Activated CD4-positive, alpha-beta memory T cell treated with anti-CD3 and anti-CD28 coated beads, Interleukin-2, amount 10 ng/mL, durations not matched to agents 7 days and 5 days (primary cell): ENCODE measurements around the gene JOSD1. TPM values are rescaled to one million over a fixed set of nuclear protein-coding genes. Genes with fewer than 3 reads are reported as not detected.

ENCODE experiments used
- total RNA-seq, 2 experiments: library from RNA; stranded (reverse); gene quantifications; one replicate each; pipeline ENCODE4 v1.2.3, GENCODE V29; 2021

The JOSD1 gene
- total RNA-seq, 2 experiments from 2014 or later = 109 to 111 TPM

Other genes with a start within 250 kb of the JOSD1 start
- not detected for gene KCNJ4, start 245.7 kb downstream of the JOSD1 start, total RNA-seq
- gene KDELR3, start 232.8 kb downstream of the JOSD1 start, total RNA-seq = under 1 TPM; 0.75 to 0.88 TPM
- gene DDX17, start 194.6 kb downstream of the JOSD1 start, total RNA-seq = 100 to 1,000 TPM; 511 to 521 TPM
- gene DMC1, start 130.8 kb downstream of the JOSD1 start, total RNA-seq = 10 to 100 TPM; 12.5 to 12.6 TPM
- gene FAM227A, start 44.6 kb downstream of the JOSD1 start, total RNA-seq = under 1 TPM; 0.10 to 0.45 TPM
- 10 to 100 TPM in 1 of 2 experiments, 1 to 10 TPM in 1; 9.5 to 11.0 TPM for gene CBY1, start 44.3 kb downstream of the JOSD1 start, total RNA-seq
- 10 to 100 TPM; 60.4 to 63.0 TPM for gene TOMM22, start 19.0 kb downstream of the JOSD1 start, total RNA-seq
- 100 to 1,000 TPM; 111 to 114 TPM for gene GTPBP1, start 5.0 kb upstream of the JOSD1 start, total RNA-seq
- 100 to 1,000 TPM; 498 to 500 TPM for gene SUN2, start 55.1 kb upstream of the JOSD1 start, total RNA-seq
- 1 to 10 TPM; 8.0 to 8.4 TPM for gene DNAL4, start 93.2 kb upstream of the JOSD1 start, total RNA-seq
- 1 to 10 TPM in 1 of 2 experiments, under 1 TPM in 1; 0.91 to 1.3 TPM for gene NPTXR, start 143.1 kb upstream of the JOSD1 start, total RNA-seq
- 10 to 100 TPM; 76.5 TPM for gene CBX6, start 171.3 kb upstream of the JOSD1 start, total RNA-seq